Central memory CD8-positive, alpha-beta T cell (primary cell): ENCODE results near the gene CCL11.

Experiments used
- ATAC-seq: fragments of 150-1000 bp; cut with Tn5 transposase; replicated peaks from 2 replicates; pipeline ENCODE4 v1.10.0; 2022; ENCODE audit warnings: mild to moderate bottlenecking, moderate FRiP score, moderate number of reproducible peaks; ENCODE audit not compliant: poor library complexity, severe bottlenecking; ENCODE audit errors: extremely low read depth
- DNase-seq, 2 donors: peaks; one replicate each; pipeline ENCODE4 v3.0.0; 2021; ENCODE audit warnings: low spot score in 2 of 2
- H3K27ac Mint-ChIP-seq: one replicate; pipeline ENCODE4 v1.8.0; 2022; ENCODE audit warnings: low read depth, mild to moderate bottlenecking, moderate library complexity, mixed read lengths
- H3K27me3 Mint-ChIP-seq: one replicate; pipeline ENCODE4 v1.8.0; 2022; ENCODE audit warnings: mixed read lengths
- H3K36me3 Mint-ChIP-seq: one replicate; pipeline ENCODE4 v1.8.0; 2022; ENCODE audit warnings: mild to moderate bottlenecking, moderate library complexity, mixed read lengths; ENCODE audit not compliant: insufficient read depth
- H3K4me1 Mint-ChIP-seq: one replicate; pipeline ENCODE4 v1.8.0; 2022; ENCODE audit warnings: mixed read lengths
- H3K4me3 Mint-ChIP-seq: one replicate; pipeline ENCODE4 v1.8.0; 2022; ENCODE audit warnings: mild to moderate bottlenecking, moderate library complexity, mixed read lengths
- H3K9me3 Mint-ChIP-seq: one replicate; pipeline ENCODE4 v1.8.0; 2022; ENCODE audit warnings: mixed read lengths

CCL11 gene

DNA sequence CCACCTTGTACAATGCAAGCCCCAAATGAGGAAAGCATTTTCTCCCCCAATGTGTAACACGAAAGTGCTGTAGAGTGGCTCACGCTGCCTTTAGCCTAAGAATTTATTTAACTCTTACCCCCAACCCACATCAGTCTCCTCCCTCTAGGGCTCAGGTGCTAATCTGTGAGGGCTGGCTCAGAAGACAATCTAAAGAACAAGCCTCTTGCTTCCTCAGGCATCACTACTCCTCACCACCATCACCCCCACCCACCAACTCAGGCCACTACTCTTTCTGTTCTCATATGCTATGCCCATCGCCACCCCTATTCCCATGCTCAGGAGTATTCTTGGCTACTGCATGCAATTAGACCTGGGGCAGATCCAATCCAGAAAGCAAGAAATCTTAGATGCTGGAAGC is 34.4 kb upstream of the CCL11 start:
- DNase-seq (no peak), ATAC-seq (no peak)
- no peak overlapping the region for H3K4me3 Mint-ChIP-seq
- no peaks in the 10 kb centered on the region for H3K9me3 Mint-ChIP-seq
- no peaks in the 10 kb centered on the region for H3K4me1 Mint-ChIP-seq
- no peaks in the 10 kb centered on the region for H3K36me3 Mint-ChIP-seq
- no peak overlapping the region for H3K27ac Mint-ChIP-seq
- peaks cover 66% of the 10 kb centered on the region for H3K27me3 Mint-ChIP-seq

DNA sequence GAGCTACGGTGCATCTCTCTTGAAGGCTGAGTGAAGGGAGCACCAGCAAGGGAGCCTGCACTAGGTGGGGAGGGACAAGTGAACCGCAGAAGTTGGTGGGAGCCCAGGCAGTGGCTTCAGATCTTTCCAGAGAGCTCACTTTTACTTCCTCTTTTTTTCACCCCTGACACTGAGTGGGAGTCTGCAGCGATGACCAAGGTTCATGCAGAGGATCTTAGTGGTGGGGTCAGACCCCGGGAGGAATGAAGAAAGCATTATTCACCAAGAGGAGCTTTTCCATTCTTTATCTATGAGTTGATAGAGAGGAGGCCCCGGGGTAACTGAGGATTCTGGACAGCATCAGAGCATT is 33.5 kb upstream of the CCL11 start:
- H3K4me1 Mint-ChIP-seq: no peaks in the 10 kb centered on the region
- no peak for DNase-seq
- H3K27me3 Mint-ChIP-seq: peaks cover 75% of the 10 kb centered on the region
- H3K27ac Mint-ChIP-seq: no peak overlapping the region
- ATAC-seq: no peak
- no peaks in the 10 kb centered on the region for H3K9me3 Mint-ChIP-seq
- no peak overlapping the region for H3K4me3 Mint-ChIP-seq
- H3K36me3 Mint-ChIP-seq: no peaks in the 10 kb centered on the region

DNA sequence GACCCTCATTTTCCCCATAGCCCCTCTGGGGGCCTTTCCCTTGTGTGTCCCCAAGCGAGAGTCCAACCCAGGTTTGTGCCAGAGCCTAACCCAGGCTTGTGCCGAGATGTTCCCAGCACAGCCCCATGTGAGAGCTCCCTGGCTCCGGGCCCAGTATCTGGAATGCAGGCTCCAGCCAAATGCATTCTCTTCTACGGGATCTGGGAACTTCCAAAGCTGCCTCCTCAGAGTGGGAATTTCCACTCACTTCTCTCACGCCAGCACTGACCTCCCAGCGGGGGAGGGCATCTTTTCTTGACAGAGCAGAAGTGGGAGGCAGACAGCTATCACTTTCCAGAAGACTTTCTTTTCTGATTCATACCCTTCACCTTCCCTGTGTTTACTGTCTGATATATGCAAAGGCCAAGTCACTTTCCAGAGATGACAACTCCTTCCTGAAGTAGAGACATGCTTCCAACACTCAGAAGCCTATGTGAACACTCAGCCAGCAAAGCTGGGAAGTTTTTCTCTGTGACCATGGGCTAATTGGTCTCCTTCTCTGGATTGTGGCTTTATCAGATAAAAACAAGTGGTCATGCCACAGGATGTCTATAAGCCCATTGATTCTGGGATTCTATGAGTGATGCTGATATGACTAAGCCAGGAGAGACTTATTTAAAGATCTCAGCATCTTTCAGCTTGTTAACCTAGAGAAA is 33.0 kb upstream of the CCL11 start:
- no peak for DNase-seq

DNA sequence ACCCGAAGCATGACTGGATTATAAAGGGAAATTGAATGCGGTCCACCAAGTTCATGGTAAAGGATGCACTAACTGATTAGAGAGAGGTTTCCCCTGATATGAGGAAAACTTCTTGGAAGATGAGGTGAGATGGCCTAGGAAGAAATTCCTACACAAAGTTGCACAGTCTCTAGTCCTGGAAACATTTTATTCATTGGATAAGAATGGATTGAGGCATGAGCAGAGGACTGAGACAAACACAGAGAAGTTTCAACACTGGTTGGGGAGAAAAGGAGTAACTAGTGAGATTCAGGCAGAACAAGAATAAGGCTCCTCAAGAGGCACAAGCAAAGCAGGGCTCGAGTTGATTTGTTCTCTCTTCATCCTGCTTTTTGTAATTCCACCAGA is 32.4 kb upstream of the CCL11 start:
- ATAC-seq: no peak
- H3K4me1 Mint-ChIP-seq: no peaks in the 10 kb centered on the region

More for the DNA sequence above, 33.0 kb upstream of the CCL11 start:
- Mint-ChIP-seq H3K9me3 (no peaks in the 10 kb centered on the region), H3K36me3 (no peaks in the 10 kb centered on the region), H3K27ac (no peak overlapping the region), H3K27me3 (peaks cover 80% of the 10 kb centered on the region), H3K4me3 (no peak overlapping the region), H3K4me1 (no peaks in the 10 kb centered on the region)
- ATAC-seq: no peak

DNA sequence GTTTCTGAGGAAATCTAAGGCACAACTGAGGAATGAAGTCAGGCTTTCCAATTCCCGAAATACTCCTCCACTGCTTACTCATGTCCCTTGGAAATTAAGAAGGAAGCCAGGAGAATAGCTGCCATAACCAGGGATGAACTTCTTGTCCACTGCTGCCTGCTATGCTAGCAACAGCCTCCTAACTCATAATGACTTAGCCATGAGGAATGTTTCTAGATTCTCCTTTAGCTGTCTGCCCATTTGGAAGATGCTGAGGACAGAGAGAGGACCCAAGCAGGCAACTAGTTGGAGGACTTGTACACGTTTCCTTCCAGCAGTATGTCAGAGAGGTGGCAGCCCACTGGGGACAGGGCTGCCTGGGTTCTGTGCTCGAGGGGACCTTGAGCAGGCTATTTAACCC is 31.4 kb upstream of the CCL11 start:
- Mint-ChIP-seq H3K4me3 (no peak overlapping the region), H3K9me3 (no peaks in the 10 kb centered on the region), H3K36me3 (no peaks in the 10 kb centered on the region), H3K27me3 (peaks cover 85% of the 10 kb centered on the region), H3K4me1 (no peaks in the 10 kb centered on the region), H3K27ac (no peak overlapping the region)
- ATAC-seq (no peak), DNase-seq (no peak)

More for the DNA sequence above, 32.4 kb upstream of the CCL11 start:
- Mint-ChIP-seq H3K36me3 (no peaks in the 10 kb centered on the region), H3K4me3 (no peak overlapping the region), H3K27ac (no peak overlapping the region), H3K9me3 (no peaks in the 10 kb centered on the region), H3K27me3 (peaks cover 80% of the 10 kb centered on the region)
- DNase-seq: no peak

DNA sequence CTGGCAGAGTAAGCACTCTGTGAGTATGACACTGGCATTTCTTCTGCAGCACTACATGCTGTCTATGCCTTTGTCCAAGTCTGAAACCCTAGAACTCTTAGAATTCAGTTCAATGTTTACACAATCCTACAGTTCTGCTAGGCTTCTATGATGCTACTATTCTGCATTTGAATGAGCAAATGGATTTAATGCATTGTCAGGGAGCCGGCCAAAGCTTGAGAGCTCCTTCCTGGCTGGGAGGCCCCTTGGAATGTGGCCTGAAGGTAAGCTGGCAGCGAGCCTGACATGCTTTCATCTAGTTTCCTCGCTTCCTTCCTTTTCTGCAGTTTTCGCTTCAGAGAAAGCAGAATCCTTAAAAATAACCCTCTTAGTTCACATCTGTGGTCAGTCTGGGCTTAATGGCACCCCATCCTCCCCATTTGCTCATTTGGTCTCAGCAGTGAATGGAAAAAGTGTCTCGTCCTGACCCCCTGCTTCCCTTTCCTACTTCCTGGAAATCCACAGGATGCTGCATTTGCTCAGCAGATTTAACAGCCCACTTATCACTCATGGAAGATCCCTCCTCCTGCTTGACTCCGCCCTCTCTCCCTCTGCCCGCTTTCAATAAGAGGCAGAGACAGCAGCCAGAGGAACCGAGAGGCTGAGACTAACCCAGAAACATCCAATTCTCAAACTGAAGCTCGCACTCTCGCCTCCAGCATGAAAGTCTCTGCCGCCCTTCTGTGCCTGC is 30.7 kb upstream of the CCL11 start, which contains the start of gene CCL2:
Gene CCL2, plus strand, starts transcription at position 635 of the 730 bp plus-strand sequence. Its CDS starts 65 bp downstream, at position 700.
- H3K4me1 Mint-ChIP-seq: no peaks in the 10 kb centered on the region
- no peaks in the 10 kb centered on the region for H3K9me3 Mint-ChIP-seq
- H3K4me3 Mint-ChIP-seq: no peak within 1 kb of the TSS
- DNase-seq: no peak
- H3K36me3 Mint-ChIP-seq: no peaks in the 10 kb centered on the region
- no peak for ATAC-seq
- H3K27ac Mint-ChIP-seq: no peak within 1 kb of the TSS
- H3K27me3 Mint-ChIP-seq: peaks cover 90% of the 10 kb centered on the region

DNA sequence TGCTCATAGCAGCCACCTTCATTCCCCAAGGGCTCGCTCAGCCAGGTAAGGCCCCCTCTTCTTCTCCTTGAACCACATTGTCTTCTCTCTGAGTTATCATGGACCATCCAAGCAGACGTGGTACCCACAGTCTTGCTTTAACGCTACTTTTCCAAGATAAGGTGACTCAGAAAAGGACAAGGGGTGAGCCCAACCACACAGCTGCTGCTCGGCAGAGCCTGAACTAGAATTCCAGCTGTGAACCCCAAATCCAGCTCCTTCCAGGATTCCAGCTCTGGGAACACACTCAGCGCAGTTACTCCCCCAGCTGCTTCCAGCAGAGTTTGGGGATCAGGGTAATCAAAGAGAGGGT is 30.2 kb upstream of the CCL11 start:
- ATAC-seq (no peak), DNase-seq (no peak)
- no peaks in the 10 kb centered on the region for H3K4me1 Mint-ChIP-seq

DNA sequence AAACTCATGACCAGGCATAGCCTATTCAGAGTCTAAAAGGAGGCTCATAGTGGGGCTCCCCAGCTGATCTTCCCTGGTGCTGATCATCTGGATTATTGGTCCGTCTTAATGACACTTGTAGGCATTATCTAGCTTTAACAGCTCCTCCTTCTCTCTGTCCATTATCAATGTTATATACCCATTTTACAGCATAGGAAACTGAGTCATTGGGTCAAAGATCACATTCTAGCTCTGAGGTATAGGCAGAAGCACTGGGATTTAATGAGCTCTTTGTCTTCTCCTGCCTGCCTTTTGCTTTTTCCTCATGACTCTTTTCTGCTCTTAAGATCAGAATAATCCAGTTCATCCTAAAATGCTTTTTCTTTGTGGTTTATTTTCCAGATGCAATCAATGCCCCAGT is 29.7 kb upstream of the CCL11 start:
- ATAC-seq (no peak), DNase-seq (no peak)
- Mint-ChIP-seq H3K27ac (no peak overlapping the region), H3K9me3 (no peaks in the 10 kb centered on the region), H3K4me3 (no peak overlapping the region), H3K4me1 (no peaks in the 10 kb centered on the region), H3K36me3 (no peaks in the 10 kb centered on the region), H3K27me3 (peaks cover 97% of the 10 kb centered on the region)

More for the DNA sequence above, 30.2 kb upstream of the CCL11 start:
- Mint-ChIP-seq H3K27me3 (peaks cover 95% of the 10 kb centered on the region), H3K9me3 (no peaks in the 10 kb centered on the region), H3K36me3 (no peaks in the 10 kb centered on the region), H3K4me3 (no peak overlapping the region), H3K27ac (no peak overlapping the region)

DNA sequence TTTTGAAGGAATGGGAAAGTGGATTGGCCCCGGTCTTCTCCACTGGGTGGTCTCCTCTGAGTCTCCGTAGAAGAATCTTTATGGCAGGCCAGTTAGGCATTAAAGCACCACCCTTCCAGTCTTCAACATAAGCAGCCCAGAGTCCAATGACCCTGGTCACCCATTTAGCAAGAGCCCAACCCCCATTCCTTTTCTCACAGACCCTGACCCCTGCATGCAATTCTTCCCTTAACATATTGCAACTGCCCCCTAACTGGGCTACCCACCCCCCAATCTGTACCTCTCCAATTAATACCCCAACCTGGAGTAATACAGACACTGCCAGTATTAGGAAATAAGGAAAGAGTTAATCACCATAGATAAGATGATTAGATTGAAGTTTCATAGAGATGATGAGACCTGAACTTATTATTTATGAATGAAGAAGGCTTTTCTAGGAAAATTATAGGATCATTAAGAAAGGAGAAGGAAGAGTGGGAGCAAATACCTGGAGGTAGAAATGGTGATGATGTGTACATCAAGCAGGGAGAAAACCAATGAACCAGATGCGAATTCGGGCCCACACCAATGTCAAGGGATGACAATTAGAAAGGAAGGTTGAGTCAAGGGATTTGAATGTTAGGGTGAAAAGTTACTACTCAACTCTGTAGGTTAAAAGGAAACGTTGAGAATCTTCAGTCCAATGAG is 28.1 kb upstream of the CCL11 start:
- Mint-ChIP-seq H3K27ac (no peak overlapping the region), H3K4me1 (no peaks in the 10 kb centered on the region), H3K27me3 (peaks cover 83% of the 10 kb centered on the region), H3K9me3 (no peaks in the 10 kb centered on the region), H3K36me3 (no peaks in the 10 kb centered on the region), H3K4me3 (no peak overlapping the region)
- DNase-seq: no peak
- no peak for ATAC-seq

DNA sequence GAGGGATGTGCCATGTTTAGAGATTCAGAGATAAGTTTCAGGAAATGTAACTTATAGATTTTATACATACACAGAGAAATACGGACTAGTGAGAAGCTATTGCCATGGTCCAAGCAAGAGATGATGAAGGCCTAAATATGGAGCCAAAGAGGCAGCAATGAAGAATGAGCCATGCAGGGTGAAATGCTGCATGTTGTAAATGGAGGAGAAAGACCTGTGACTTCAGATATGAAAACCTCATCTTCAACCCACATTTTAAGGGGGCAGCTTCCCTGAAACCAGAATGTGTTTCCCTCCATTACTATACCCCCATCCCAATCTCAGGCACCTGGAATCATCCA is 27.6 kb upstream of the CCL11 start:
- ATAC-seq (no peak), DNase-seq (no peak)
- peaks cover 78% of the 10 kb centered on the region for H3K27me3 Mint-ChIP-seq
- no peaks in the 10 kb centered on the region for H3K4me1 Mint-ChIP-seq
- no peaks in the 10 kb centered on the region for H3K36me3 Mint-ChIP-seq
- no peaks in the 10 kb centered on the region for H3K9me3 Mint-ChIP-seq
- H3K4me3 Mint-ChIP-seq: no peak overlapping the region
- no peak overlapping the region for H3K27ac Mint-ChIP-seq

DNA sequence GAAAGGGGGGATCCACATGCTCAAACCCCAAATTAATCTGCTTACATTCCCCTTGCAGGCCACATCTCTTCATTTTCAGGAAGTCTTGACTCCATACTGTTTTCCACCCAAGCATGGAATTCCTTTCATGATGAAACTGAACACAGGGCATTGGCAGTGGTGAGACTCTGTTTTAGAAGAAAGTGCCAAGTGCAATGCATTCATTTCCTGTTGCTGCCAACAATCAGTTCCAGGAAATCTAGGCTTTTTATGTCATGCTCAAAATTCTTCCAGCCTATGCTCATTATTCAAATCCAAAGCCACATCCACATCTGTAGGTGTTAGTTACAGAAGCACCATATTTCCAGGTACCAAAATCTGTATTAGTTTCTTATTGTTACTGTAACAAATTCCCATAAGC is 26.4 kb upstream of the CCL11 start:
- H3K27me3 Mint-ChIP-seq: peaks cover 67% of the 10 kb centered on the region
- no peak overlapping the region for H3K27ac Mint-ChIP-seq
- no peaks in the 10 kb centered on the region for H3K9me3 Mint-ChIP-seq
- no peaks in the 10 kb centered on the region for H3K4me1 Mint-ChIP-seq
- no peaks in the 10 kb centered on the region for H3K36me3 Mint-ChIP-seq
- ATAC-seq (no peak), DNase-seq (no peak)
- H3K4me3 Mint-ChIP-seq: no peak overlapping the region

DNA sequence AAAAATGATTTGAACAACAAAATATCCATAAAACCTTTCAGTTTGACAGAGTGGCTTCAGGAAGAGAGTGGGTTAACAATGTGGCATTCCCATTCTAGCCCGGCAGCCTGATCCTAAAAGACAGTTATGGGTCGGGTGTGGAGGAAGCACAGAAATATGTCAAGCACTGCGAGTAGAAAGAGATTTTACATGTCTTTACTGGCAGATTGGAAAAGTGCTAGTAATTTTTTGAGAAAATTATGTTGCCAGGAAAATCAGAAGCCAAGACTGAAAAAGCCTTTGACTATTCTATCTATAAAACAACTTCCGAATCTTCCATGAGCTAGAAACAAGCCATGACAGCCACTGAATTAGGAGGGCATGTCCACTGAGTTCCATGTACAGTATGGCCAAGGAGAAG is 24.7 kb upstream of the CCL11 start:
- Mint-ChIP-seq H3K27me3 (peaks cover 67% of the 10 kb centered on the region), H3K4me3 (no peak overlapping the region), H3K4me1 (no peaks in the 10 kb centered on the region), H3K9me3 (no peaks in the 10 kb centered on the region), H3K36me3 (no peaks in the 10 kb centered on the region), H3K27ac (no peak overlapping the region)
- no peak for ATAC-seq
- DNase-seq: no peak
